MCF 10A (cell line): ENCODE measurements around the gene FBF1. TPM values are rescaled to one million over a fixed set of nuclear protein-coding genes. Genes with fewer than 3 reads are reported as not detected.
A peak's percentile ranks its signal among the peaks of the same experiment; 100 is the strongest.

Experiments used
- BruUV-seq: library from RNA; stranded (reverse); fragments of 400-500 nt; replicated peaks from 2 replicates; lab custom pipeline; 2021; lab: Mats Ljungman, UMichigan
- CTCF ChIA-PET: fragments of 300-600 bp; sonication (Branson Sonifier 250); formaldehyde crosslinking; extraction: SDS; loops from one replicate; lab custom pipeline; 2021; ENCODE audit warnings: antibody characterized with exemption, inconsistent platforms; lab: Yijun Ruan, JAX
- POLR2A ChIA-PET: fragments of 300-600, 350-650 bp; sonication (Branson Sonifier 250); formaldehyde crosslinking; extraction: SDS; loops from one replicate; lab custom pipeline; 2020; ENCODE audit warnings: antibody characterized with exemption, inconsistent platforms; lab: Yijun Ruan, JAX
- DNase-seq: peaks from one replicate; pipeline ENCODE4 v3.0.0-alpha.2; 2018; ENCODE audit not compliant: unreplicated experiment
- H3K27ac Mint-ChIP-seq: one replicate; pipeline ENCODE4 v1.8.0; 2022; ENCODE audit warnings: mild to moderate bottlenecking, low read depth, mixed read lengths; ENCODE audit not compliant: unreplicated experiment
- H3K27me3 Mint-ChIP-seq: one replicate; pipeline ENCODE4 v1.8.0; 2022; ENCODE audit warnings: mixed read lengths; ENCODE audit not compliant: insufficient read depth, unreplicated experiment
- H3K36me3 Mint-ChIP-seq: one replicate; pipeline ENCODE4 v1.8.0; 2022; ENCODE audit warnings: mild to moderate bottlenecking, moderate library complexity, mixed read lengths; ENCODE audit not compliant: insufficient read depth, unreplicated experiment
- H3K4me1 Mint-ChIP-seq: one replicate; pipeline ENCODE4 v1.8.0; 2022; ENCODE audit warnings: mixed read lengths; ENCODE audit not compliant: insufficient read depth, unreplicated experiment
- H3K4me3 Mint-ChIP-seq: one replicate; pipeline ENCODE4 v1.8.0; 2022; ENCODE audit warnings: mild to moderate bottlenecking, moderate library complexity, mixed read lengths; ENCODE audit not compliant: unreplicated experiment
- H3K9me3 Mint-ChIP-seq: one replicate; pipeline ENCODE4 v1.8.0; 2022; ENCODE audit warnings: mixed read lengths; ENCODE audit not compliant: unreplicated experiment
- intact Hi-C: fragments of 100-400 bp; cut with micrococcal nuclease; formaldehyde crosslinking; loops from 2 replicates; pipeline ENCODE4 v1.14.1; 2022
- total RNA-seq: library from RNA; stranded (reverse); gene quantifications from 2 replicates; pipeline ENCODE4 v1.2.3, GENCODE V29; 2022
- TF ChIP-seq, protein P1 (sequence below): fragments of 200-600 bp; IDR thresholded peaks from one replicate; pipeline ENCODE4 v1.8.0; 2022; ENCODE audit warnings: antibody characterized with exemption, mild to moderate bottlenecking; ENCODE audit not compliant: unreplicated experiment

Gene FBF1
- total RNA-seq, 1 experiment from 2014 or later, result 14.0 TPM

DNA sequence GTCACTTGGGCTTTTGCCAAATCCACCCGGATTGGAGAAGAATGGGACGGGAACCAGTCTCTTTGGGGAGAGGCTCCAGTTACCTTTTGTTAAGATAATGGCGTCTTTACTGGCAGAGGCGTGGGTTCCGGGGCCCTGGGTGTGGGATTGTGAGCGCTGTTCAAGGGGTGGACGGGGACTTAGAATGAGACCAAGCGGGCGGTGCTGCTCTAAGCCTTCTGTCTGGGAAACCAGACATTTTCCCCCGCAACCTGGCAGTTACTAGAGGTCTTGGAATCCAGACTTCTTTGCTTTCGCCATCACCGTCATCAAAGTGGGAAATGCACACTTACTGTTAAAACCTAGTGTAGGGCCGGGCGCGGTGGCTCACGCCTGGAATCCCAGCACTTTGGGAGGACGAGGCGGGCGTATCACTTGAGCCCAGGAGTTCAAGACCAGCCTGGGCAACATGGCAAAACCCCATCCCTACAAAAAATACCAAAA lies 38.9 kb upstream of the FBF1 start:
- Mint-ChIP-seq H3K9me3 (no peaks in the 10 kb centered on the region), H3K4me3 (peak overlapping the region; percentile 100), H3K4me1 (peaks cover 19% of the 10 kb centered on the region), H3K27me3 (no peaks in the 10 kb centered on the region), H3K27ac (peak overlapping the region; percentile 100), H3K36me3 (peaks cover 15% of the 10 kb centered on the region)
- CTCF ChIA-PET, result interaction anchor here (0.9 to 1.4 kb wide), 3 partner anchors 26 to 116 kb away, joined by 3 to 6 read pairs (median 3); no protein-coding TSS in a partner anchor
- BruUV-seq, result TSS peak; percentile 93
- TF ChIP-seq, protein P1, sequence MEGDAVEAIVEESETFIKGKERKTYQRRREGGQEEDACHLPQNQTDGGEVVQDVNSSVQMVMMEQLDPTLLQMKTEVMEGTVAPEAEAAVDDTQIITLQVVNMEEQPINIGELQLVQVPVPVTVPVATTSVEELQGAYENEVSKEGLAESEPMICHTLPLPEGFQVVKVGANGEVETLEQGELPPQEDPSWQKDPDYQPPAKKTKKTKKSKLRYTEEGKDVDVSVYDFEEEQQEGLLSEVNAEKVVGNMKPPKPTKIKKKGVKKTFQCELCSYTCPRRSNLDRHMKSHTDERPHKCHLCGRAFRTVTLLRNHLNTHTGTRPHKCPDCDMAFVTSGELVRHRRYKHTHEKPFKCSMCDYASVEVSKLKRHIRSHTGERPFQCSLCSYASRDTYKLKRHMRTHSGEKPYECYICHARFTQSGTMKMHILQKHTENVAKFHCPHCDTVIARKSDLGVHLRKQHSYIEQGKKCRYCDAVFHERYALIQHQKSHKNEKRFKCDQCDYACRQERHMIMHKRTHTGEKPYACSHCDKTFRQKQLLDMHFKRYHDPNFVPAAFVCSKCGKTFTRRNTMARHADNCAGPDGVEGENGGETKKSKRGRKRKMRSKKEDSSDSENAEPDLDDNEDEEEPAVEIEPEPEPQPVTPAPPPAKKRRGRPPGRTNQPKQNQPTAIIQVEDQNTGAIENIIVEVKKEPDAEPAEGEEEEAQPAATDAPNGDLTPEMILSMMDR, result no peak
- DNase-seq, result no peak
- POLR2A ChIA-PET, result interaction anchor here (0.6 to 2.0 kb wide), 11 partner anchors 11 to 200 kb away, joined by 3 to 6 read pairs (median 4); partner anchors contain the start of genes MRPL38 and WBP2
- intact Hi-C loops, result loop anchor here (5.0 kb wide), 2 partner anchors 37 to 573 kb away; partner anchors contain the start of gene FBF1

DNA sequence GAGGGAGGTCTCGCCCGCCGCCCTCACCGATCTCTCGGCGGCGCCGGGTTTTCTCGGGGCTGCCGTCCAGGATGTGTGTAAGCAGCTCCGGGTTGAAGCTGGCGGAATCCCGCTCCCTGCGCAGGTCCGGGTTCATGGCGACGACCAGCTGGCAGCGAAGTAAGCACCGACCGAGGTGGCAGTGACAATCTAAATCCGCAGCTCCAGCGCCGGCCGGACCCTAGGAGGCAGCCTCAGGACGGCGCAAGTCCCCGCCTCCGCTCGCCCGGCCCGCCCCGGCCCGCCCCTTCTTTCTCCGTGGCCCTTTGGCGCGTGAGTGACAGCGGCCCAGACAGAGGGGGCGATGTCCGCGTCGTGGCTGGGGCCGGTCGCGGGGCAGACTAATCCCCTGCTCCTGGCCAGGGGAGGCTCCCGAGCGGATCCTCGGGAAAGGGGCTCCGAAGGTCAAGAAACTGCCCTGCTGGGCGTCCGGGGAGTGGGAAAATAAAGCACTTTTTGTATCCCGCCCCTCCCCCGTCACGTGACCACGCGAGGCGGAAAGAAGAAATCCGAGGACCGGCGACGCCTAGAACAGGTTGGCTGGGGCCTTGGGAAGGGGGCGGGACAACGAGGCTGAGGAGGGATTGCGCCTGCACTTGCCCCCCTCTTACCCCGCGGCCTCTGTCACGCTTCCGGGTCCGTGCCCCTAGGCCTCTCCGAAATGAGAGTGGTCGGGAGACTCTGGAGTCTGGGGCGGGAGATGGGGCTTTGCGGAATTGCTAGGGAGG lies 38.3 kb upstream of the FBF1 start, which contains the start of the genes ACOX1 and TEN1:
Gene ACOX1 (minus strand): TSS at position 229 of the 767 bp plus-strand sequence. CDS start 93 bp downstream, at position 136.
Gene TEN1 (plus strand): TSS at position 303 of the 767 bp plus-strand sequence. CDS start 6,953 bp downstream, outside the sequence.
- TF ChIP-seq, protein P1, result no peak
- intact Hi-C loops, result loop anchor here (5.0 kb wide), 2 partner anchors 37 to 573 kb away; partner anchors contain the start of gene FBF1
- H3K4me1 Mint-ChIP-seq, result peaks cover 19% of the 10 kb centered on the region
- H3K9me3 Mint-ChIP-seq, result no peaks in the 10 kb centered on the region
- POLR2A ChIA-PET, result interaction anchor here (0.6 to 1.9 kb wide), 14 partner anchors 10 to 701 kb away, joined by 3 to 9 read pairs (median 3); partner anchors contain the start of genes FBF1, MRPL38, TRIM47 and WBP2
- no peaks in the 10 kb centered on the region for H3K27me3 Mint-ChIP-seq
- H3K4me3 Mint-ChIP-seq, result peak within 1 kb of the TSS; percentile 100
- CTCF ChIA-PET, result interaction anchor here (0.6 to 1.3 kb wide), 6 partner anchors 13 to 305 kb away, joined by 3 to 6 read pairs (median 4); no protein-coding TSS in a partner anchor
- BruUV-seq, result no TSS peak
- DNase-seq, result peak; percentile 98
- peaks cover 17% of the 10 kb centered on the region for H3K36me3 Mint-ChIP-seq
- peak within 1 kb of the TSS; percentile 100 for H3K27ac Mint-ChIP-seq

GRCh38 chr17:75976175-75976848 lies 35.5 kb upstream of the FBF1 start:
- peak overlapping the region; percentile 61 for H3K27ac Mint-ChIP-seq
- TF ChIP-seq, protein P1, result no peak
- H3K36me3 Mint-ChIP-seq, result peaks cover 36% of the 10 kb centered on the region
- POLR2A ChIA-PET, result interaction anchor here (0.7 to 1.2 kb wide), 6 partner anchors 15 to 346 kb away, joined by 3 to 5 read pairs (median 4); partner anchors contain the start of gene SRP68
- DNase-seq, result no peak
- intact Hi-C loops, result loop anchor here (5.0 kb wide), 2 partner anchors 34 to 576 kb away; partner anchors contain the start of gene FBF1
- peak overlapping the region; percentile 53 for H3K4me3 Mint-ChIP-seq
- H3K4me1 Mint-ChIP-seq, result peaks cover 15% of the 10 kb centered on the region
- CTCF ChIA-PET, result no interaction called here
- BruUV-seq, result no TSS peak
- H3K9me3 Mint-ChIP-seq, result no peaks in the 10 kb centered on the region
- H3K27me3 Mint-ChIP-seq, result no peaks in the 10 kb centered on the region
